Measurements from ENCODE around the gene DAPK1.

GRCh38 chr9:87707805-87708506 is 210.3 kb downstream of the DAPK1 start:
- TF ChIP-seq POLR2A (IDR thresholded peaks at IDR 0.05; ENCODE audit: low read depth, low read length) (no peak), TAF1 (IDR thresholded peaks at IDR 0.05; ENCODE audit: low read depth, low read length) (no peak)

Data from GM12891 (cell line).